NCI-H2081 treated with DMSO at 0.1 percent for 48 hours (cell line): ENCODE data around the gene SSH2.
A peak's percentile ranks its signal among the peaks of the same experiment; 100 is the strongest.
"Not testable (repeated sequence)": the region's sequence is repeated elsewhere in the genome, so short reads cannot be mapped to it uniquely, and the experiment has no call there.

ENCODE experiments used
- DNase-seq: peaks from one replicate; lab custom pipeline; 2025; lab: John Stamatoyannopoulos, UW

The SSH2 gene

GRCh38 chr17:29835435-29836351, 94.3 kb downstream of the SSH2 start:
- DNase-seq: no peak

- DNase-seq: no peak
Observed at GRCh38 chr17:29833801-29834200, 96.2 kb downstream of the SSH2 start.

GRCh38 chr17:29828676-29829284, 101.2 kb downstream of the SSH2 start:
- no peak for DNase-seq

GRCh38 chr17:29827179-29827578, 102.8 kb downstream of the SSH2 start:
- no peak for DNase-seq

GRCh38 chr17:29826114-29826692, 103.8 kb downstream of the SSH2 start:
- DNase-seq: no peak

GRCh38 chr17:29825604-29826003, 104.4 kb downstream of the SSH2 start:
- DNase-seq: no peak

- no peak for DNase-seq
Observed at GRCh38 chr17:29821897-29822296, 108.1 kb downstream of the SSH2 start.

- DNase-seq: no peak
Observed at GRCh38 chr17:29820425-29820824, 109.6 kb downstream of the SSH2 start.

GRCh38 chr17:29807520-29808361, 122.3 kb downstream of the SSH2 start:
- DNase-seq: peak; percentile 4

GRCh38 chr17:29802246-29802645, 127.8 kb downstream of the SSH2 start:
- no peak for DNase-seq

- no peak for DNase-seq
Observed at GRCh38 chr17:29800457-29800856, 129.6 kb downstream of the SSH2 start.

- no peak for DNase-seq
Observed at GRCh38 chr17:29796652-29797051, 133.4 kb downstream of the SSH2 start.

GRCh38 chr17:29793501-29793900, 136.5 kb downstream of the SSH2 start:
- DNase-seq: no peak

- DNase-seq: no peak
Observed at GRCh38 chr17:29791336-29792080, 138.5 kb downstream of the SSH2 start.

GRCh38 chr17:29789196-29790170, 140.5 kb downstream of the SSH2 start:
- DNase-seq: no peak

- no peak for DNase-seq
Observed at GRCh38 chr17:29787995-29788394, 142.0 kb downstream of the SSH2 start.

- no peak for DNase-seq
Observed at GRCh38 chr17:29782917-29783316, 147.1 kb downstream of the SSH2 start.

GRCh38 chr17:29779812-29780190, 150.2 kb downstream of the SSH2 start:
- not testable (repeated sequence) for DNase-seq

- DNase-seq: no peak
Observed at GRCh38 chr17:29778956-29779811, 150.8 kb downstream of the SSH2 start.
